ENCODE results near the gene FAM76B. TPM values are rescaled to one million over a fixed set of nuclear protein-coding genes. Genes with fewer than 3 reads are reported as not detected.

Gene FAM76B
- total RNA-seq, 1 donor from 2014 or later, result 30.7 TPM

GRCh38 chr11:95791709-95792033 is 2.1 kb upstream of the FAM76B start:
- no peak for TF ChIP-seq CTCF (conservative IDR thresholded peaks at IDR 0.05)
- peaks cover 9% of the 10 kb centered on the region for H3K36me3 Mint-ChIP-seq
- H3K27me3 Mint-ChIP-seq, result no peaks in the 10 kb centered on the region
- H3K4me1 Mint-ChIP-seq (ENCODE audit: unreplicated experiment), result peaks cover 46% of the 10 kb centered on the region
- DNase-seq (ENCODE audit: extremely low spot score, unreplicated experiment), result no peak
- peak overlapping the region; percentile 100 for H3K4me3 Mint-ChIP-seq
- no peaks in the 10 kb centered on the region for H3K9me3 Mint-ChIP-seq
- peak overlapping the region; percentile 100 for H3K27ac Mint-ChIP-seq

DNA sequence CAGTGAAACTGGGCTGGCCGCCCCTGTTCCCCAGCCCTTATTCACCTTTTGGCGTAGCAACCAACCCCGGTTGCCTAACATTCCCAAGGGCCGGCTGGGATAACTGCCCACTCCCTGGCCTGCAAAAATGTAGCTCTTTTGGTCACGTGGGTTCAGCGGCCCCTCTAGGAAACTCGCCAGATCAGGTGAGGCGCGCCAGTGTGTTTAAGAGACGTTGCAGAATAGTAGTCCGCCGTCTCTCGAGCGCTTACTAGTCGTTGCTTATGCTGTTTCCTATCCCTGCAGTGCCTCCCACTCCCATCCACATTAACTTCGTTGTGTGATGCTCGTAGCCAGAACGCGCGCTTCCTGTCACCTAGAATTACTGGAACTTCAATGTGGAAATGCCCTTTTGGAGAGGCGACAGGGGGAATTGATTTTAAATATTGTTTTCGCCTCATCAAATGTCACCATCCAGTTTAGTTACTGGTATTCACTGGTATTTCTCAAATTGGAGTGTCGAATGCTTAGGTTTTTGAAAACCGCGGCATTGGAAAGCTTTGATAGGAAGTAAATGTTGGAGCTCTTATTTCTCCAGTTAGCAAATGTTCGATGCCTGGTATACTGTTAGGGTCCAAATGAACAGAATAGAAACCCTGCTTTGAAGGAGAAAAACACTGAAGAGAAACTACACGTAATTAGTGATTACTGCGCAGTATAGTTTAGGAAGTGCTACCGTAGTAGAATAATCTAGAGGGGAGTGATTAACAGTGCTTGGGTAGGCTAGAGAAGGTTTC is 1.5 kb upstream of the FAM76B start:
- DNase-seq (ENCODE audit: extremely low spot score, unreplicated experiment), result peak; percentile 73
- peak overlapping the region; percentile 100 for H3K27ac Mint-ChIP-seq
- H3K9me3 Mint-ChIP-seq, result no peaks in the 10 kb centered on the region
- H3K36me3 Mint-ChIP-seq, result peaks cover 9% of the 10 kb centered on the region
- no peak for TF ChIP-seq CTCF (conservative IDR thresholded peaks at IDR 0.05)
- H3K4me3 Mint-ChIP-seq, result peak overlapping the region; percentile 100
- peaks cover 43% of the 10 kb centered on the region for H3K4me1 Mint-ChIP-seq (ENCODE audit: unreplicated experiment)
- H3K27me3 Mint-ChIP-seq, result no peaks in the 10 kb centered on the region

DNA sequence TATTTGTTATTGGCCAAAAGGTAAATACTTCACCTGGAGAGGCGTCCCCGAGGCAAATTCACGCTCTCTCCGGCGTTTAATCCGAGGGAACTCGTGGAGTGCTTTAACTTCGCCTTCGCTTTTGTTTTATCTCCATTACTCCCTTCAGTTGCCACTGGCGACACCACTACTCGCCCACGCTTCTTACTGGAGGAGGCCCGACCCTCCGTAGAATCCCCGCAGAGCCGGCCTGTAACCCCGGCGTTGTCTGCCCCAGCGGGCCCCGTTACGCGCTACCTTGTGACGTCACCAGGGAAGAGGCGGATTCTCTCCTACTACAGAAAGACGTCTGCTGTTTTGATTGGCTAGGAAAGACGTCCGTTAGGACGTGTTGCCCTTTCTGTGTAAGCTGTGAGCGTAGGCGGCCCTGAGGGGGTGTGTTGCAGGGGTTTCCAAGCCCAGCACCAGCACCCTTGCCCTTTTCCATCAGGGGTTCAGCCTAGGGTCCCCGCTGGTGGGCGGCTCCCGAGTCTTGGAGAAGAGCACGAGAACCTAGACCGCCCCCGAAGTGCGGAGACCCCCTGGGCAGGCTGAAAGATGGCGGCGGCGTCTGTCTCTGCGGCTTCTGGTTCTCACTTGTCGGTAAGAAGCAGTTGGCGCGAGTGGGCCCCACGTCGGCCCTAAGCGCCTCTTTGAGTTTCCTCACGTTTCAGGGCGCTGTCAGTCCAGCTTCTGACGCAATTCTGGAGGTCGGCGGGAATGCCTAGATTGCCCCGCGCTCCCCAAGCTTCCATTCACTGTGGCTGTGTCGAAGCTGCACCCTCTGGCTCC is 746 bp upstream of the FAM76B start, which contains the start of gene CEP57:
Gene CEP57 (plus strand): TSS at position 376 of the 810 bp plus-strand sequence. CDS start 201 bp downstream, at position 577.
- Mint-ChIP-seq H3K4me3 (peak within 1 kb of the TSS; percentile 100), H3K4me1 (ENCODE audit: unreplicated experiment) (peaks cover 37% of the 10 kb centered on the region), H3K27me3 (no peaks in the 10 kb centered on the region), H3K27ac (peak within 1 kb of the TSS; percentile 100), H3K36me3 (peaks cover 12% of the 10 kb centered on the region), H3K9me3 (no peaks in the 10 kb centered on the region)
- DNase-seq (ENCODE audit: extremely low spot score, unreplicated experiment), result peak; percentile 95
- no peak for TF ChIP-seq CTCF (conservative IDR thresholded peaks at IDR 0.05)

DNA sequence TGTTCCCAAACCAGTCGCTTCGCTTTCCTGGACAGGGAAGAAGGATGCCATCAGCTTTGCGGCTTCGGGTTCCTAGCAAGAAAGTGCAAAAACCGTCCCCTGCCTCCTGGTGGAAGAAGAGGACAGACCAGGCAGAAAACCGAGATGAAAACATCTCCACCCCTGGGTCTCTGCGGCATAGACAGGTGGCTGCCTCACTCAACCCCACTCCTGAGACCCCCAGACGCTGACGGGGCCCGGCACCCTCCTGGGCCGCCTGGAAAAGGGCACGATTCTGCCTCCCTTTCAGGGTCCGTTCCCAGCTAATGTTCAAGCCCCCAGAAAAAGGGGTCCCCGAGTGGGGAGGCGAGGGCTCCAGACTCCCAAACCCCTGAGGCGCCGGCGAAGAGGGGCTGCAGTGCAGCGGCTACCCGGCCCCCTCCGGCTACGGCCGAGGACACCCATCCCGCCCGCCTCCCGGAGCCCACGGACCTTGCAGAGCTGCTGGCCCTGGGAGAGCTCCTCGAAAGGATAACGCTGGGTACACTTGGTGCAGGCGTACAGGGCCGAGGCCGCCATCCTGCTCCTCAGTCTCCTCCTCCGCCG is 569 bp downstream of the FAM76B start:
- H3K9me3 Mint-ChIP-seq, result no peaks in the 10 kb centered on the region
- peak overlapping the region; percentile 86 for H3K27ac Mint-ChIP-seq
- TF ChIP-seq CTCF (conservative IDR thresholded peaks at IDR 0.05), result peak; percentile 68
- peaks cover 27% of the 10 kb centered on the region for H3K4me1 Mint-ChIP-seq (ENCODE audit: unreplicated experiment)
- H3K4me3 Mint-ChIP-seq, result peak overlapping the region; percentile 100
- no peaks in the 10 kb centered on the region for H3K27me3 Mint-ChIP-seq
- peaks cover 16% of the 10 kb centered on the region for H3K36me3 Mint-ChIP-seq
- DNase-seq (ENCODE audit: extremely low spot score, unreplicated experiment), result peak; percentile 72

- no peaks in the 10 kb centered on the region for H3K27me3 Mint-ChIP-seq
- H3K9me3 Mint-ChIP-seq, result no peaks in the 10 kb centered on the region
- no peak for DNase-seq (ENCODE audit: extremely low spot score, unreplicated experiment)
- no peaks in the 10 kb centered on the region for H3K4me1 Mint-ChIP-seq (ENCODE audit: unreplicated experiment)
- no peak overlapping the region for H3K4me3 Mint-ChIP-seq
- peaks cover 36% of the 10 kb centered on the region for H3K36me3 Mint-ChIP-seq
- no peak overlapping the region for H3K27ac Mint-ChIP-seq
- TF ChIP-seq CTCF (conservative IDR thresholded peaks at IDR 0.05), result no peak
Observed at GRCh38 chr11:95780544-95780943, 9.0 kb downstream of the FAM76B start.
